Fibroblast of lung (primary cell): ENCODE data around the gene BCL2L14. TPM values are rescaled to one million over a fixed set of nuclear protein-coding genes. Genes with fewer than 3 reads are reported as not detected.

ENCODE experiments used
- DNase-seq, 2 donors: peaks; one replicate each; pipeline versions ENCODE4 v3.0.0 to v3.0.0-alpha.2; 2010; ENCODE audit warnings: low read depth in 2 of 2
- H2AFZ ChIP-seq: 2 replicates; pipeline ENCODE4 v1.5.1; 2012; ENCODE audit warnings: low read length, control low read depth, inconsistent platforms
- H3K27ac ChIP-seq: 2 replicates; pipeline ENCODE4 v1.5.1; 2011; ENCODE audit warnings: low read length, control low read depth; ENCODE audit not compliant: insufficient read depth
- H3K27me3 ChIP-seq: 2 replicates; pipeline ENCODE4 v1.5.1; 2011; ENCODE audit warnings: mild to moderate bottlenecking, low read length; ENCODE audit not compliant: control insufficient read depth, insufficient read depth
- H3K36me3 ChIP-seq: 2 replicates; pipeline ENCODE4 v1.5.1; 2011; ENCODE audit warnings: low read length; ENCODE audit not compliant: control insufficient read depth, insufficient read depth
- H3K4me1 ChIP-seq: 2 replicates; pipeline ENCODE4 v1.5.1; 2011; ENCODE audit warnings: low read length; ENCODE audit not compliant: control insufficient read depth, insufficient read depth; ENCODE audit errors: extremely low read depth
- H3K4me2 ChIP-seq: 2 replicates; pipeline ENCODE4 v1.5.1; 2011; ENCODE audit warnings: low read length, control low read depth; ENCODE audit not compliant: insufficient read depth; ENCODE audit errors: extremely low read depth
- H3K4me3 ChIP-seq, 4 experiments: fragments of 200-600 bp in 1 of 4; sonication (generic) in 1 of 4; replicated peaks in 1 of 4; 2 replicates each; pipeline ENCODE4 v1.5.1; 2011 to 2016; ENCODE audit warnings: low read length in 4 of 4, low read depth in 3 of 4, mild to moderate bottlenecking in 3 of 4, control low read depth in 2 of 4, inconsistent platforms in 1 of 4, mixed read lengths in 1 of 4; ENCODE audit not compliant: insufficient read depth in 1 of 4; ENCODE audit errors: control extremely low read depth in 1 of 4
- H3K79me2 ChIP-seq: 2 replicates; pipeline ENCODE4 v1.5.1; 2012; ENCODE audit warnings: mild to moderate bottlenecking, low read length, inconsistent platforms; ENCODE audit not compliant: control insufficient read depth, insufficient read depth
- H3K9ac ChIP-seq: 2 replicates; pipeline ENCODE4 v1.5.1; 2011; ENCODE audit warnings: mild to moderate bottlenecking, low read length, control low read depth; ENCODE audit not compliant: insufficient read depth
- H3K9me3 ChIP-seq: 2 replicates; pipeline ENCODE4 v1.5.1; 2012; ENCODE audit warnings: low read depth, low read length; ENCODE audit not compliant: control insufficient read depth, insufficient read depth
- H4K20me1 ChIP-seq: 2 replicates; pipeline ENCODE4 v1.5.1; 2011; ENCODE audit warnings: low read length; ENCODE audit not compliant: control insufficient read depth, insufficient read depth; ENCODE audit errors: extremely low read depth
- CTCF ChIP-seq, 2 donors: IDR thresholded peaks in 1 of 2; conservative IDR thresholded peaks in 1 of 2; 1 replicate in 1 of 2; 2 replicates in 1 of 2; pipeline ENCODE4 v1.5.1; 2011 to 2012; ENCODE audit warnings: low read length in 2 of 2, control low read depth in 1 of 2, inconsistent platforms in 1 of 2, low read depth in 1 of 2, mild to moderate bottlenecking in 1 of 2
- EZH2 ChIP-seq: IDR thresholded peaks from 2 replicates; pipeline ENCODE4 v1.5.1; 2012; ENCODE audit warnings: low read length, control low read depth, mild to moderate bottlenecking; ENCODE audit errors: missing control alignments
- polyA plus RNA-seq, 2 donors: library from polyadenylated mRNA; depleted of rRNA in 1 of 2; stranded (reverse) in 1 of 2; unstranded in 1 of 2; fragments of >200 nt; gene quantifications; 2 replicates each; pipeline ENCODE4 v1.2.1, GENCODE V29; 2011 to 2012; ENCODE audit warnings: missing spikeins in 1 of 2
- total RNA-seq: library from RNA; depleted of rRNA; stranded (reverse); fragments of >200 nt; gene quantifications from 2 replicates; pipeline ENCODE4 v1.2.1, GENCODE V29; 2014

BCL2L14 gene
- total and polyA plus RNA-seq, 2 donors (not counting 1 experiment from before 2014, with no cell fraction given): not detected

DNA sequence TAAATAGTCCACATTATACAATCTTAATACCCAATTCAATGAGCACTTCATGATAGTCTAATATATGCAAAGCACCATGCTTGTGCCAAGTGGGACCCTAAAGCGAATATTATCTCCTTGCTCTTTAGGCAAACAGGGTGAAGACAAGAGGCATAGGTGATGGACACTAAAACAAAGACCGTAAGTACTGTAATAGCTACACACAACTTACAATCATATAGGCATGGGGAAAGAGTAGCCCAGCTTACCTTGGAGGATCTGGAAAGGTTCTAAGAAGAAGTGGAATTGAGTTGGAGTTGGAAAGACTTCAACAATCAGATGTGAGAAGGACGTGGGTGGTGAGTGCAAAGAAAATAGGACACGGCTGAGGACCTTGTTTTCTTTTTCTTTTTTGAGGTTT, 19.1 kb upstream of the BCL2L14 start:
- Histone ChIP-seq H2AFZ (no peak overlapping the region), H3K4me2 (no peak overlapping the region), H3K36me3 (no peaks in the 10 kb centered on the region), H3K27ac (no peak overlapping the region), H4K20me1 (no peaks in the 10 kb centered on the region), H3K9ac (no peak overlapping the region), H3K27me3 (peaks cover 5% of the 10 kb centered on the region), H3K79me2 (no peaks in the 10 kb centered on the region), H3K9me3 (no peaks in the 10 kb centered on the region), H3K4me1 (no peaks in the 10 kb centered on the region), H3K4me3 (no peak overlapping the region)
- TF ChIP-seq CTCF (conservative IDR thresholded peaks at IDR 0.05 in 1 of 2, IDR thresholded peaks at IDR 0.05 in 1 of 2; ENCODE audit: low read depth in 1 of 2, low read length in 2 of 2) (no peak), EZH2 (no peak)
- DNase-seq: no peak

DNA sequence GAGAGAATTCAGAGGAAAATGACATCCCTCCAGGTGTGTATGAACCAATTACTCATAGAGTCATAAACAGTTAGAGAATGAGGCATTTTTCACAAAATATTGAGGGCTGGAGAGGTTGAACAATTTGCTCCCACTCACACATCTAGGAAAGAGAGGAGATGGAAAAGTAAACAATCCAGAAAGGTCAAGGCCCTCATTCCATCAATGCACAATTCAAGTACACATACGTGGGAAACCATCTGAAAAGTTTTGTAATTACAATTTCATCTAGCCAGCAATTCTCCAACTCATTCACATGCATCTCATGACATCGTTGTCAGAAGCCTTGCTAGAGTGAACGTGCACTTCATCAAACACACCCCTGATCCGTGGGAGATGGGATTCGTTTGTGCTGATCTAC, 15.7 kb upstream of the BCL2L14 start:
- Histone ChIP-seq H3K79me2 (no peaks in the 10 kb centered on the region), H4K20me1 (no peaks in the 10 kb centered on the region), H2AFZ (no peak overlapping the region), H3K27me3 (peaks cover 5% of the 10 kb centered on the region), H3K4me3 (no peak overlapping the region), H3K4me2 (no peak overlapping the region), H3K27ac (no peak overlapping the region), H3K4me1 (no peaks in the 10 kb centered on the region), H3K9ac (no peak overlapping the region), H3K9me3 (no peaks in the 10 kb centered on the region), H3K36me3 (no peaks in the 10 kb centered on the region)
- DNase-seq: no peak
- no peak for TF ChIP-seq CTCF (conservative IDR thresholded peaks at IDR 0.05 in 1 of 2, IDR thresholded peaks at IDR 0.05 in 1 of 2; ENCODE audit: low read depth in 1 of 2, low read length in 2 of 2)
- TF ChIP-seq EZH2: no peak

DNA sequence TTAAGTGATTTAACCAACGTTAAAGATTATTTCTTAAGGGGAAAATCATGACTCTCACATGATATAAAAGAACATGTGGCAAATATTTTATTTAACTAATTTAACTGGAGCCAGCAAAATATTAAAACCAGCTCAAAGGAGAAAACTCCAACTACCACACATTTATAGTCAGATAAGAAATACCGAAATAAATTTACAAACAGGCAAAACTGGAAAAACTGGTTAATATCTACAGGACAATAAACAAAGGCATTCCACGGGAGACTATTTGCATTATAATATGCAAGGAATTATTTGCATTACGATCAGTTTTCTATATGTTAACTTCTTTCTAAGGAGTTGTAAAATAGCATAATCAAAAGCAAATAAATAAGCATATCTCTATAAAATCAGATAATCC, 13.8 kb upstream of the BCL2L14 start:
- no peak for DNase-seq

More for the DNA sequence above, 13.8 kb upstream of the BCL2L14 start:
- Histone ChIP-seq H3K27ac (no peak overlapping the region), H3K4me2 (no peak overlapping the region), H3K9me3 (no peaks in the 10 kb centered on the region), H4K20me1 (no peaks in the 10 kb centered on the region), H3K4me3 (no peak overlapping the region), H3K36me3 (no peaks in the 10 kb centered on the region), H3K27me3 (peaks cover 3% of the 10 kb centered on the region), H2AFZ (no peak overlapping the region), H3K9ac (no peak overlapping the region), H3K79me2 (no peaks in the 10 kb centered on the region), H3K4me1 (no peaks in the 10 kb centered on the region)
- TF ChIP-seq CTCF (conservative IDR thresholded peaks at IDR 0.05 in 1 of 2, IDR thresholded peaks at IDR 0.05 in 1 of 2; ENCODE audit: low read depth in 1 of 2, low read length in 2 of 2): no peak
- no peak for TF ChIP-seq EZH2
